ENCODE results near the gene OR2A7. TPM values are rescaled to one million over a fixed set of nuclear protein-coding genes. Genes with fewer than 3 reads are reported as not detected.
"Not testable (repeated sequence)": the region's sequence is repeated elsewhere in the genome, so short reads cannot be mapped to it uniquely, and the experiment has no call there.

The OR2A7 gene
- total RNA-seq, 2 experiments from 2014 or later, result 2.0 to 2.1 TPM

- H3K27me3 Mint-ChIP-seq, result no peaks in the 10 kb centered on the region
- TF ChIP-seq, protein P1, sequence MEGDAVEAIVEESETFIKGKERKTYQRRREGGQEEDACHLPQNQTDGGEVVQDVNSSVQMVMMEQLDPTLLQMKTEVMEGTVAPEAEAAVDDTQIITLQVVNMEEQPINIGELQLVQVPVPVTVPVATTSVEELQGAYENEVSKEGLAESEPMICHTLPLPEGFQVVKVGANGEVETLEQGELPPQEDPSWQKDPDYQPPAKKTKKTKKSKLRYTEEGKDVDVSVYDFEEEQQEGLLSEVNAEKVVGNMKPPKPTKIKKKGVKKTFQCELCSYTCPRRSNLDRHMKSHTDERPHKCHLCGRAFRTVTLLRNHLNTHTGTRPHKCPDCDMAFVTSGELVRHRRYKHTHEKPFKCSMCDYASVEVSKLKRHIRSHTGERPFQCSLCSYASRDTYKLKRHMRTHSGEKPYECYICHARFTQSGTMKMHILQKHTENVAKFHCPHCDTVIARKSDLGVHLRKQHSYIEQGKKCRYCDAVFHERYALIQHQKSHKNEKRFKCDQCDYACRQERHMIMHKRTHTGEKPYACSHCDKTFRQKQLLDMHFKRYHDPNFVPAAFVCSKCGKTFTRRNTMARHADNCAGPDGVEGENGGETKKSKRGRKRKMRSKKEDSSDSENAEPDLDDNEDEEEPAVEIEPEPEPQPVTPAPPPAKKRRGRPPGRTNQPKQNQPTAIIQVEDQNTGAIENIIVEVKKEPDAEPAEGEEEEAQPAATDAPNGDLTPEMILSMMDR (IDR thresholded peaks at IDR 0.05), result no peak
- H3K36me3 Mint-ChIP-seq (ENCODE audit: low read depth), result no peaks in the 10 kb centered on the region
- POLR2A ChIA-PET, result no interaction called here
- intact Hi-C loops (cut with micrococcal nuclease), result no loop called here
- no peaks in the 10 kb centered on the region for H3K9me3 Mint-ChIP-seq
- no peak overlapping the region for H3K4me3 Mint-ChIP-seq
- CTCF ChIA-PET, result no interaction called here
- ATAC-seq (no peak), DNase-seq (no peak)
- H3K4me1 Mint-ChIP-seq (ENCODE audit: low read depth), result no peaks in the 10 kb centered on the region
- no peak overlapping the region for H3K27ac Mint-ChIP-seq
Observed at GRCh38 chr7:144255471-144255897, 9.1 kb downstream of the OR2A7 start.

DNA sequence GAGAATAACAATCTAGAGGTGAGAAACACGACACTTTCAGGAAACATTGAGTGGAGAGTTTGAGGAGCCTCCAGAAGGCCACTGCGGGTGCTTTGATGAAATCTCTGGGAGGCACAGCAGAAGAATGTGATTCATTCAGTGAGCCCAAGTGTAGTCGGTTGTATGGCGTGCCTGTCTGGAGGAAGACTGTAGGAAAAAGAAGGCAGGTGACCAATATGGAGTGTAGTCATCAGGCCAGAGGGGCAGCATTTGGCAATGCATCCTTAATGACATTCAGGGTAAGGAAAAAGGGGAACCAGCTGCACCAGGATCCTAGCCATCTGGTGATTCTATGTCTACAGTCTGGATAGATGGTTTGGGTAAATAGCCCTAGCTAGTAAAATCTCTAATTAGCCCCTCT is 12.3 kb downstream of the OR2A7 start:
- H3K27ac Mint-ChIP-seq; intact Hi-C loops (cut with micrococcal nuclease); CTCF ChIA-PET; DNase-seq; H3K36me3 Mint-ChIP-seq (ENCODE audit: low read depth); H3K4me3 Mint-ChIP-seq; H3K9me3 Mint-ChIP-seq; POLR2A ChIA-PET; H3K4me1 Mint-ChIP-seq (ENCODE audit: low read depth); ATAC-seq; H3K27me3 Mint-ChIP-seq: not testable (repeated sequence)

GRCh38 chr7:144247674-144248330 is 16.8 kb downstream of the OR2A7 start:
- intact Hi-C loops (cut with micrococcal nuclease); H3K4me3 Mint-ChIP-seq; POLR2A ChIA-PET; H3K27me3 Mint-ChIP-seq; H3K4me1 Mint-ChIP-seq (ENCODE audit: low read depth); CTCF ChIA-PET; ATAC-seq; H3K9me3 Mint-ChIP-seq; H3K27ac Mint-ChIP-seq; DNase-seq; H3K36me3 Mint-ChIP-seq (ENCODE audit: low read depth): not testable (repeated sequence)

DNA sequence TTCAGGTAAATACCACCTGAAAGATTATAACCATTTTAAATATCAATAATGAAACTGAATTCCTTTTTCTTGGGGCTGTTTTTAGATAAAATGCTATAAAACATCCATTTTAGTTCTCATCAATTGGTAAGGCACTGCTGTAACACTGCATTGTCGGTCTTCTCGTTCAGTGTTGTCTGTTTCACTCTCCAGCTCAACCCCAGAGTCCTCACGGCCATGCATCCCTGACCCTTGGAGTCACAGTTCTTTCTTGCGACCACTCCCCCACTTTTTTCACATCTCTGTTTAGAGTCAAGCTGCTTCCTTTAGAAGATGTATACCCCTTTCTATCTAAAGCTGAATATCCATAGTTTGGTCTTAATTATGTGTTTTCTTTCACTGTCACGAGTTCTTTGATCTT is 17.6 kb downstream of the OR2A7 start:
- not testable (repeated sequence) for ATAC-seq

GRCh38 chr7:144245372-144245771 is 19.2 kb downstream of the OR2A7 start:
- H3K9me3 Mint-ChIP-seq; ATAC-seq; H3K27ac Mint-ChIP-seq; H3K4me3 Mint-ChIP-seq; H3K27me3 Mint-ChIP-seq; DNase-seq; H3K36me3 Mint-ChIP-seq (ENCODE audit: low read depth); POLR2A ChIA-PET; intact Hi-C loops (cut with micrococcal nuclease); H3K4me1 Mint-ChIP-seq (ENCODE audit: low read depth); CTCF ChIA-PET: not testable (repeated sequence)

More for the DNA sequence above, 17.6 kb downstream of the OR2A7 start:
- H3K27me3 Mint-ChIP-seq; H3K4me3 Mint-ChIP-seq; H3K27ac Mint-ChIP-seq; POLR2A ChIA-PET; H3K36me3 Mint-ChIP-seq (ENCODE audit: low read depth); DNase-seq; CTCF ChIA-PET; intact Hi-C loops (cut with micrococcal nuclease); H3K9me3 Mint-ChIP-seq; H3K4me1 Mint-ChIP-seq (ENCODE audit: low read depth): not testable (repeated sequence)

GRCh38 chr7:144239365-144239764 is 25.2 kb downstream of the OR2A7 start, which contains the start of gene OR2A42:
Gene OR2A42 (minus strand): TSS chr7:144239605. CDS start chr7:144232843, 6,762 bp downstream.
- intact Hi-C loops (cut with micrococcal nuclease); CTCF ChIA-PET; H3K27me3 Mint-ChIP-seq: not testable (repeated sequence)

DNA sequence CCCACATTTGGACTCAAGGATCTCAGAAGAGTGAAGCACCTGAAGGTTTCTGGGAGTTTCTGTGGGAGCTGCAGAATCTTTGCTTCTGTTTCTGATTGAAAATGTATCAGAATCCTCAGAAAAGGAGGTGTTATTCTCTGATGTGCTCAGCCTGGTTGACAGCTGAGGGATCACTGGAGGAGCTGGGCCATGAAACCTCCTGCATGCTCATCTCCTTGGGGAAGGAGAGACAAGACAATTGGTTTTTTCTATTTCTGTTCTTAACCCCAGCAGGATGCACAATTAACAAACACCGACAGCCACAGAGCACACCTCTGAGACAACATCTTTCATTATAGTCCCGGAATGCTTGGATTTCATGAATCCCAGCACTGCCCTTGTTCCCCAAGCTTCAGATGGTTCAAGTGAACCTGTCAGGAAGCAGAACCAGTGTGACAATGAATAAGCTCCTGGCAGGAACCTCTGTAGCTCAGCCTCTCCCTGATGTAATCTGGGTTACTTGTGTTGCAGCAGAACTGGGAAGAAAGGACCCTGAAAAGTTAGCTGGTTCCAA is 26.0 kb downstream of the OR2A7 start:
- CTCF ChIA-PET; H3K36me3 Mint-ChIP-seq (ENCODE audit: low read depth); POLR2A ChIA-PET; intact Hi-C loops (cut with micrococcal nuclease); H3K9me3 Mint-ChIP-seq; H3K4me1 Mint-ChIP-seq (ENCODE audit: low read depth); ATAC-seq; DNase-seq; H3K27me3 Mint-ChIP-seq; H3K4me3 Mint-ChIP-seq; H3K27ac Mint-ChIP-seq: not testable (repeated sequence)

More at GRCh38 chr7:144239365-144239764, 25.2 kb downstream of the OR2A7 start, which contains the start of gene OR2A42:
- H3K36me3 Mint-ChIP-seq (ENCODE audit: low read depth); H3K4me1 Mint-ChIP-seq (ENCODE audit: low read depth); DNase-seq; ATAC-seq; H3K4me3 Mint-ChIP-seq; H3K27ac Mint-ChIP-seq; POLR2A ChIA-PET; H3K9me3 Mint-ChIP-seq: not testable (repeated sequence)

- intact Hi-C loops (cut with micrococcal nuclease); H3K36me3 Mint-ChIP-seq (ENCODE audit: low read depth); DNase-seq; H3K4me1 Mint-ChIP-seq (ENCODE audit: low read depth); H3K27ac Mint-ChIP-seq; CTCF ChIA-PET; H3K27me3 Mint-ChIP-seq; POLR2A ChIA-PET; ATAC-seq; H3K9me3 Mint-ChIP-seq; H3K4me3 Mint-ChIP-seq: not testable (repeated sequence)
Observed at GRCh38 chr7:144233039-144233438, 31.6 kb downstream of the OR2A7 start.

GRCh38 chr7:144231027-144231426 is 33.6 kb downstream of the OR2A7 start:
- H3K9me3 Mint-ChIP-seq; intact Hi-C loops (cut with micrococcal nuclease); ATAC-seq; H3K27ac Mint-ChIP-seq; POLR2A ChIA-PET; H3K27me3 Mint-ChIP-seq; CTCF ChIA-PET; H3K4me3 Mint-ChIP-seq; DNase-seq; H3K4me1 Mint-ChIP-seq (ENCODE audit: low read depth); H3K36me3 Mint-ChIP-seq (ENCODE audit: low read depth): not testable (repeated sequence)

- H3K9me3 Mint-ChIP-seq; H3K27ac Mint-ChIP-seq; ATAC-seq; H3K27me3 Mint-ChIP-seq; intact Hi-C loops (cut with micrococcal nuclease); H3K36me3 Mint-ChIP-seq (ENCODE audit: low read depth); H3K4me1 Mint-ChIP-seq (ENCODE audit: low read depth); DNase-seq; CTCF ChIA-PET; POLR2A ChIA-PET; H3K4me3 Mint-ChIP-seq: not testable (repeated sequence)
Observed at GRCh38 chr7:144228810-144229209, 35.8 kb downstream of the OR2A7 start.

- H3K36me3 Mint-ChIP-seq (ENCODE audit: low read depth); H3K4me3 Mint-ChIP-seq; H3K9me3 Mint-ChIP-seq; H3K4me1 Mint-ChIP-seq (ENCODE audit: low read depth); ATAC-seq; POLR2A ChIA-PET; intact Hi-C loops (cut with micrococcal nuclease); CTCF ChIA-PET; H3K27me3 Mint-ChIP-seq; DNase-seq; H3K27ac Mint-ChIP-seq: not testable (repeated sequence)
Observed at GRCh38 chr7:144226866-144227265, 37.7 kb downstream of the OR2A7 start.

All from activated CD8-positive, alpha-beta T cell treated with anti-CD3 and anti-CD28 coated beads for 36 hours (primary cell).